Activated CD8-positive, alpha-beta T cell treated with anti-CD3 and anti-CD28 coated beads for 36 hours (primary cell): ENCODE data around the gene GALNT2. TPM values are rescaled to one million over a fixed set of nuclear protein-coding genes. Genes with fewer than 3 reads are reported as not detected.

ENCODE experiments used
- ATAC-seq: fragments of 200-7000 bp; cut with Tn5 transposase; one replicate; pipeline ENCODE4 v1.10.0; 2021; ENCODE audit warnings: mild to moderate bottlenecking, moderate library complexity
- CTCF ChIA-PET: fragments of 350-600 bp; sonication (Branson Sonifier 250); formaldehyde crosslinking; loops from one replicate; lab custom pipeline; 2021; ENCODE audit warnings: antibody characterized with exemption; lab: Charles Lee
- POLR2A ChIA-PET: fragments of 350-600 bp; sonication (Branson Sonifier 250); formaldehyde crosslinking; loops from one replicate; lab custom pipeline; 2021; ENCODE audit warnings: antibody characterized with exemption; lab: Charles Lee
- DNase-seq: peaks from one replicate; pipeline ENCODE4 v3.0.0-alpha.2; 2020
- H3K27ac Mint-ChIP-seq: one replicate; pipeline ENCODE4 v1.8.0; 2021; ENCODE audit warnings: mild to moderate bottlenecking, mixed read lengths
- H3K27me3 Mint-ChIP-seq: one replicate; pipeline ENCODE4 v1.8.0; 2021; ENCODE audit warnings: mixed read lengths
- H3K36me3 Mint-ChIP-seq: one replicate; pipeline ENCODE4 v1.8.0; 2021; ENCODE audit warnings: low read depth, mixed read lengths
- H3K4me1 Mint-ChIP-seq: one replicate; pipeline ENCODE4 v1.8.0; 2021; ENCODE audit warnings: low read depth, mixed read lengths
- H3K4me3 Mint-ChIP-seq: one replicate; pipeline ENCODE4 v1.8.0; 2021; ENCODE audit warnings: mild to moderate bottlenecking, moderate library complexity, mixed read lengths
- H3K9me3 Mint-ChIP-seq: one replicate; pipeline ENCODE4 v1.8.0; 2021; ENCODE audit warnings: mixed read lengths
- CTCF ChIP-seq: fragments of 200-600 bp; IDR thresholded peaks from one replicate; pipeline ENCODE4 v1.8.0; 2022; ENCODE audit warnings: antibody characterized with exemption, mild to moderate bottlenecking
- intact Hi-C: fragments of 100-400 bp; cut with micrococcal nuclease; formaldehyde crosslinking; loops from one replicate; pipeline ENCODE4 v1.10.0; 2022
- total RNA-seq, 2 experiments: library from RNA; stranded (reverse); gene quantifications; one replicate each; pipeline ENCODE4 v1.2.3, GENCODE V29; 2021

GALNT2 gene
- total RNA-seq, 2 experiments from 2014 or later, result 40.1 to 42.3 TPM

DNA sequence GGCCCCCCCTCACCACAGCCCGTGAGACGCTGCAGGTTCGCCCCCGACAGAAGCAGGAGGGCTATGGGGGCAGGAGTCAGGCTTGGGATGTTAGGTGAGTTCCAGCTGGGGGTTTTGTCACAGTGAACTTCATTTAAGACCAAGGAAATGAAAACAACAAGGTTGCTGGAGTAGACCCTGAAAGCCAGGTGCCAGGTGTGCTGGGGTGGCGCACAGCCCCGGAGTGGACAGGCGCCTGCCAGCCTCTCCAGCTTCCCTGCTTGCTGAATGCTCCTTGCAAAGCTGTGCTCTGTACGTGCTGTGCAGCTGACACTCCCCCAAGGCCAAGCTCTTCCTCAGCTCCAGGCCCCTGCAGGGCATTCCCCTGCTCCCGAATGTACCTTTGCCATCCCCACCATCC is 256.6 kb downstream of the GALNT2 start:
- ATAC-seq (no peak), DNase-seq (no peak)
- no peak for TF ChIP-seq CTCF
- Mint-ChIP-seq H3K27me3 (no peaks in the 10 kb centered on the region), H3K27ac (no peak overlapping the region), H3K4me1 (peaks cover 7% of the 10 kb centered on the region), H3K4me3 (no peak overlapping the region), H3K36me3 (no peaks in the 10 kb centered on the region), H3K9me3 (no peaks in the 10 kb centered on the region)
- CTCF ChIA-PET, result no interaction called here
- POLR2A ChIA-PET, result no interaction called here
- intact Hi-C loops, result no loop called here

DNA sequence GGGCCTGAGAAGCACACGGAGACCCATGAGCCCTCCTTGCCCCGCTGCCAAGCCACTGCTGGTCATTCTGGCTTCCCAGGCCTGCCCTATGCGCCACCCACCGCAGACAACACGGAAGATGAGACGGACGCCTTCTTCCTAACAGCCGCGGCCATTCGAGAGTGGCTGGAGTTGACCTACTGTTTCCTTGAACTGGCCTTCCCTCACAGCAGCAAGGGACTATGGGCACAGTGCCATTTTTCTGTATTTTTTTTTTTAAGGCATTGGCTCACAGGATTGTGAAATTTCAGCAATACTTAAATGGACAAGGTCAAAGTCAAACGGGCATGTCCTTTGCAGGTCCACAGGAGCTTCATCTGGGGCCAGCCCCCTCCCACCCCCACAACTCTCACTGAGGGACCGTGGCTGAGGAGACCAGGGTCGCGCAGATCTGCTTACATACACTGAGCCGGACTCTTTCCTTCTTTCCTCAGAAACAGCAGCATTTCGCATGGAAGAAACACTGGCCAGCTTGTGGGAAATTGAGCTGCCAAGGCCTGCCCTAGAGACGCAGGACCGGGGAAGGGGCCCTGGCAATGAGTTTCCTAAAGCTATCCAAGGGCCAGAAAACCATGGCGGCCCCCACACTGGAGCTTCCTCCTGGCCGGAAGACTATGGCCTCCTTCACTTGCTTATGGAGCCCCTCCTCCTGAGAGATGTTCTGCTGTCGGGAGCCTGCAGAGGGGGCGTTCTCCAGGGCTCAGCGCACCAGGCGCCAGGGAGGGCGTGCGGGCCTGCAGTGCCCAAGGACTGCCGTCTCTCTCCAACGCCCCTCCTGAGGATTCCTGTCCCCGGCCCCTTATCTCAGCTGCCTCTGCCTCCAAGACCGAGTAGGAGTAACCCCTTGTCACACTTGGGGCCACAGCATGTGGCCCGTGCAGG is 260.2 kb downstream of the GALNT2 start:
- Mint-ChIP-seq H3K27me3 (no peaks in the 10 kb centered on the region), H3K36me3 (no peaks in the 10 kb centered on the region), H3K4me1 (peaks cover 7% of the 10 kb centered on the region), H3K9me3 (no peaks in the 10 kb centered on the region), H3K27ac (no peak overlapping the region), H3K4me3 (no peak overlapping the region)
- no peak for ATAC-seq
- POLR2A ChIA-PET, result no interaction called here
- intact Hi-C loops, result no loop called here
- CTCF ChIA-PET, result no interaction called here
- no peak for TF ChIP-seq CTCF
- DNase-seq, result no peak

- ChIA-PET POLR2A (no interaction called here), CTCF (no interaction called here)
- Mint-ChIP-seq H3K27me3 (no peaks in the 10 kb centered on the region), H3K27ac (peak overlapping the region; percentile 12), H3K4me3 (no peak overlapping the region), H3K4me1 (peaks cover 7% of the 10 kb centered on the region), H3K9me3 (no peaks in the 10 kb centered on the region), H3K36me3 (no peaks in the 10 kb centered on the region)
- no peak for TF ChIP-seq CTCF
- intact Hi-C loops, result no loop called here
- peak; percentile 51 for DNase-seq
- peak; percentile 80 for ATAC-seq
These were observed 260.9 kb downstream of the GALNT2 start for GRCh38 chr1:230327892-230328284.

- intact Hi-C loops, result no loop called here
- no peak for ATAC-seq
- H3K36me3 Mint-ChIP-seq, result no peaks in the 10 kb centered on the region
- no peaks in the 10 kb centered on the region for H3K27me3 Mint-ChIP-seq
- no peak for DNase-seq
- peak overlapping the region; percentile 12 for H3K27ac Mint-ChIP-seq
- peaks cover 7% of the 10 kb centered on the region for H3K4me1 Mint-ChIP-seq
- POLR2A ChIA-PET, result no interaction called here
- CTCF ChIA-PET, result no interaction called here
- TF ChIP-seq CTCF, result no peak
- H3K4me3 Mint-ChIP-seq, result no peak overlapping the region
- no peaks in the 10 kb centered on the region for H3K9me3 Mint-ChIP-seq
These were observed 261.4 kb downstream of the GALNT2 start for GRCh38 chr1:230328342-230329015.

GRCh38 chr1:230330157-230330556 is 263.1 kb downstream of the GALNT2 start:
- ChIA-PET POLR2A (no interaction called here), CTCF (no interaction called here)
- DNase-seq (no peak), ATAC-seq (no peak)
- no peak overlapping the region for H3K27ac Mint-ChIP-seq
- TF ChIP-seq CTCF, result no peak
- no peak overlapping the region for H3K4me3 Mint-ChIP-seq
- peaks cover 7% of the 10 kb centered on the region for H3K4me1 Mint-ChIP-seq
- H3K27me3 Mint-ChIP-seq, result peaks cover 1% of the 10 kb centered on the region
- H3K9me3 Mint-ChIP-seq, result no peaks in the 10 kb centered on the region
- intact Hi-C loops, result no loop called here
- H3K36me3 Mint-ChIP-seq, result no peaks in the 10 kb centered on the region
